Activated T-cell treated with anti-CD3 and anti-CD28 coated beads, Interleukin-2, amount 50 U/mL, for 1 hour (primary cell): ENCODE results near the gene KIF26B.

Experiments used
- DNase-seq: peaks from one replicate; pipeline ENCODE4 v3.0.0-alpha.2; 2020

Gene KIF26B

GRCh38 chr1:245365095-245366020 is 210.6 kb downstream of the KIF26B start:
- DNase-seq: no peak

- DNase-seq: no peak
Measured at GRCh38 chr1:245366886-245367285, 212.1 kb downstream of the KIF26B start.

GRCh38 chr1:245370175-245370825 is 215.5 kb downstream of the KIF26B start:
- no peak for DNase-seq

GRCh38 chr1:245370905-245371581 is 216.3 kb downstream of the KIF26B start:
- no peak for DNase-seq

GRCh38 chr1:245373131-245373530 is 218.3 kb downstream of the KIF26B start:
- DNase-seq: no peak

GRCh38 chr1:245375789-245376460 is 221.1 kb downstream of the KIF26B start:
- no peak for DNase-seq

- DNase-seq: no peak
Measured at GRCh38 chr1:245377854-245378253, 223.1 kb downstream of the KIF26B start.

- DNase-seq: no peak
Measured at GRCh38 chr1:245378311-245378722, 223.5 kb downstream of the KIF26B start.

- no peak for DNase-seq
Measured at GRCh38 chr1:245378745-245379144, 224.0 kb downstream of the KIF26B start.

- DNase-seq: no peak
Measured at GRCh38 chr1:245380790-245381535, 226.2 kb downstream of the KIF26B start.

GRCh38 chr1:245382981-245383380 is 228.2 kb downstream of the KIF26B start:
- no peak for DNase-seq

- DNase-seq: no peak
Measured at GRCh38 chr1:245383396-245384330, 228.9 kb downstream of the KIF26B start.

GRCh38 chr1:245386297-245386971 is 231.6 kb downstream of the KIF26B start:
- no peak for DNase-seq

GRCh38 chr1:245388687-245389086 is 233.9 kb downstream of the KIF26B start:
- DNase-seq: no peak

GRCh38 chr1:245389873-245390272 is 235.1 kb downstream of the KIF26B start:
- DNase-seq: no peak

GRCh38 chr1:245390975-245391374 is 236.2 kb downstream of the KIF26B start:
- DNase-seq: no peak

GRCh38 chr1:245393694-245394093 is 238.9 kb downstream of the KIF26B start:
- no peak for DNase-seq

- DNase-seq: no peak
Measured at GRCh38 chr1:245395680-245396079, 240.9 kb downstream of the KIF26B start.

- DNase-seq: no peak
Measured at GRCh38 chr1:245396615-245397014, 241.8 kb downstream of the KIF26B start.

- no peak for DNase-seq
Measured at GRCh38 chr1:245397771-245398170, 243.0 kb downstream of the KIF26B start.
